C4-2B (cell line): ENCODE data around the gene OPRD1.

Experiments
- H3K27ac ChIP-seq: fragments of 450-650 bp; 2 replicates; pipeline ENCODE4 v1.5.1; 2017
- ZFX ChIP-seq: fragments of 450-650 bp; IDR thresholded peaks from 2 replicates; pipeline ENCODE4 v1.6.1; 2017
- TF ChIP-seq, protein P1 (sequence below): fragments of 450-650 bp; conservative IDR thresholded peaks from 2 replicates; pipeline ENCODE4 v1.5.1; 2017; ENCODE audit warnings: mild to moderate bottlenecking

The OPRD1 gene

DNA sequence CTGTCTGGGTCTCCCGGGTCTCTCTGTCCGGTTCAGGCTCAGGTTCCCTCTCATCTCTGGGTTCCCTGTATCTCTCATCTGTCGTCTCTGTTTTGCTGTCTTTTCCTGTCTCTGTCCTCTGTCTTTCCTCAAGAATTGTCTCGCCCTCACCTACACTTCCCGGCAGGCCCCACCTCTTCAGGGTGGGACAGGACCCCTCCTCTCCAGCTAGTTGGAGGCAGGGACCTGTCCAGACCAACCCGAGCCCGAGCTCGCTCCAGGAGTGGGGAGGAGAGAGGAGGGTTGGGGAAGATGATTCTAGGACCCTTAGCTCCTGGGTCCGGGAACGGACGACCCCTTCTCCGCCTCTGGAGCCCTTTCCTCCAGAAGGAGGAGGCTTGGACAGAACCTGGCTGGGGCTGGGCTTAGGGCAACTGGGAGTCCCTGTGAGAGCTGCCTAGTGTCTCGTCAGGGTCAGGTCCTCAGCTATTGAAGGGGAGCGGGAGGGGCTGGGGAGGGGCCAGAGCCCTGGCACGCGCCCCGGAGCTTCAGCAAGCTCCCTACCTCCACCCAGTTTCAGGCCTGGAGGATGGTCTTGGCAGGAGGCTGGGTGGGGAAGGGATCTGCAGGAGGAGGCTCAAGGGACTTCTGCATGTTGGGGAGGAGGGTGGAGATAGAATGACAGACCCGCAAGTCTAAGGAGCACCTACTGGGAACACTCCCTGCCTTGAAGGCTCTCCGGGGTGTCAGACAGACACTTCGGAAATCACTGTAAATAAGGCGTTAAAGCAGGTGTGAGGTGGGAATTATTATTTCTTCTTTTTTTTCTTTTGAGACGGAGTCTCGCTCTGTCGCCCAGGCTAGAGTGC is 76.1 kb downstream of the OPRD1 start:
- TF ChIP-seq, protein P1, sequence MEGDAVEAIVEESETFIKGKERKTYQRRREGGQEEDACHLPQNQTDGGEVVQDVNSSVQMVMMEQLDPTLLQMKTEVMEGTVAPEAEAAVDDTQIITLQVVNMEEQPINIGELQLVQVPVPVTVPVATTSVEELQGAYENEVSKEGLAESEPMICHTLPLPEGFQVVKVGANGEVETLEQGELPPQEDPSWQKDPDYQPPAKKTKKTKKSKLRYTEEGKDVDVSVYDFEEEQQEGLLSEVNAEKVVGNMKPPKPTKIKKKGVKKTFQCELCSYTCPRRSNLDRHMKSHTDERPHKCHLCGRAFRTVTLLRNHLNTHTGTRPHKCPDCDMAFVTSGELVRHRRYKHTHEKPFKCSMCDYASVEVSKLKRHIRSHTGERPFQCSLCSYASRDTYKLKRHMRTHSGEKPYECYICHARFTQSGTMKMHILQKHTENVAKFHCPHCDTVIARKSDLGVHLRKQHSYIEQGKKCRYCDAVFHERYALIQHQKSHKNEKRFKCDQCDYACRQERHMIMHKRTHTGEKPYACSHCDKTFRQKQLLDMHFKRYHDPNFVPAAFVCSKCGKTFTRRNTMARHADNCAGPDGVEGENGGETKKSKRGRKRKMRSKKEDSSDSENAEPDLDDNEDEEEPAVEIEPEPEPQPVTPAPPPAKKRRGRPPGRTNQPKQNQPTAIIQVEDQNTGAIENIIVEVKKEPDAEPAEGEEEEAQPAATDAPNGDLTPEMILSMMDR, result no peak
- no peak for TF ChIP-seq ZFX
- peak overlapping the region; percentile 74 for H3K27ac ChIP-seq

DNA sequence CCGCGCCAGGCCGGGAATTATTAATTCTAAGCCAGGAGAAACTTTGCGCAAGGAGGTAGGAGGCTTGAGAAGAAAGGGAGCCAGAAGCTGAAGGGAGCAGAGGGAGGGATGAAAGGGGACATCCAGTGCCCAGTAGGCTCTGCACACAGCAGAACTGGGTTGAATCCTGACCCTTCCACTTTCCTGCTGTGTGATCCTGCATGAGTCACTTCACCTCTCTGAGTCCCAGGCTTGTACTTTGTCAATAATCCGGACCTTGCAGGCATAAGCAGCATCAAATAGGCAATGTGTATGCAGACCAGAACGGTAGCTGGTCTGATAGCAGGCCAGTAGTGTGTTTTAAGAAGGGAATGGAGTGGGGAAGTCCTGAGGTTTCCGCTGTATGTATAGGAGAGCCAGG is 76.9 kb downstream of the OPRD1 start:
- no peak for TF ChIP-seq ZFX
- TF ChIP-seq, protein P1, result no peak
- H3K27ac ChIP-seq, result no peak overlapping the region

DNA sequence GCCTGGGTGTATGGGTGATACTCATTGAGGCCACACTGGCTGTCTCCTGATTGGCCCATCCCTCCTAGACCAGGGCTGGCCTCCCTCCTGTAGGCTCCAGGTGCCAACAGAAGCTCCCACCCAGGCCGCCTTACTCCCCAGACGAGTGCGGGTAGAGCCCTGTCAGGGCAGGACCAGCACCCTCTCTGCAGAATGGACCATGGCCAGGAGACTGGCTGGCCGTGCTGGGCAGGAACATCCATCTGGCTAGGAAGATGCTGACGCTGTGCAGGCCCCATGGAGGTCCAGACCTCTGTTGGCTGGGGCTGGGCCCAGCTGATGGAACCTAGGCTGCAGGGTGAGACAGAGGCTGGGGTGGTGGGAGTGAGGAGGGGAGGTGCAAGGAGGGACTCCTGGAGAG is 77.4 kb downstream of the OPRD1 start:
- TF ChIP-seq, protein P1, result no peak
- no peak for TF ChIP-seq ZFX
- no peak overlapping the region for H3K27ac ChIP-seq

DNA sequence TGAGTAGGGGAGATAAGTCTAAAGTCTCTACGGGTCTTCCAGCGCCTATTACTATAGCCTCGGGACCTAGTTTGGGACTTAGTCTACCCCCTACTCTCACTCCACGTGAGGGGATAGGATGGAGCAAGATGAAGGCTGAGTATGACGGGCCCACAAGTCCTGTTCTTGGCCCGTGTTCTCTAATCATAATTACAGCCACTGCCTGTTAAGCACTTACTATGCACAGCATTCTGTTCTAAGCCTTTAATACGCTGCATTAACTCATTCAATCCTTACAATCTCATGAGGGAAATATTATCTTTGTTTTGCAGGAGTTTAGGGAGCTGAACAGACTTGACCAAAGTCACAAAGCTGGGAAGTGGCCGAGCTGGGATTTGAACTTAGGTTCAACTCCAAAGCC is 78.5 kb downstream of the OPRD1 start:
- no peak overlapping the region for H3K27ac ChIP-seq
- TF ChIP-seq, protein P1, result no peak
- TF ChIP-seq ZFX, result no peak

DNA sequence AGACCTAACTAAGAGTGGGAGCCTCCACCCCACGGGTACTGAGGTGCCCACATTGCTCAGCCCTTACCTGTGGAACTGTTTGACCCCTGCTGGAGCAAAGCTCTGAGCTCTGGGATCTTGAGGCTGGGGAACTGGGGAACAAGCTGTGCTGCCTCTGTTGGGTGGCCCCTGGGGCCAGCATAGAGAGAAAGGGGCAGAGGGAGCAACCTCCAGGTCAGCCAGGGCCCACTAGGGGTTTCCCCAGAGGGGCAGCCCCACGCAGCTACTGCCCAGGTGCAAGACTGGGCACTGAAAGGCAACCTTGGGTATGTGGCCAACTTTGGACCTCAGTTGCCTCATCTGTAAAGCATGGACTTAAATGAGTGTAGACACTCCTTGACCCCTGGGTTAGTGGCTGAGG is 78.9 kb downstream of the OPRD1 start:
- no peak overlapping the region for H3K27ac ChIP-seq

DNA sequence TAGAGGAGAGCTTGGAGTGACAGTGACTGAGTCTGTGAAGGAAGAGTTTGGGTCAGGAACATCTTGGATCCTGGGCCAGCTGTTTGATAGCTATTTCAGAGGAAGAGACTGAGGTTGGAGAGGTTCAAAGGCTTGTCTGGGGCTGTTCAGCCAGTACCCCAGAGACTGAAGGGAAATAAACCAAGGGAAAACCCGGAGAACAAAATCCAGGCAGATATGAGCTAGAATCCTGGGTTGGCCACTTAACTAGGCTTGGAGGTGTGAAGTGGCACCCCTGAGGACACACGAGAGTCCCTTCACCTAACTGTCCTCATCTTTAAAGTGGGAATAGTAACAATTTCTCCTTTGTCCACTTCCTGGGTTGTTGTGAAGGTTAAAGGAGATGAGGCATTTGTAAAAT is 79.3 kb downstream of the OPRD1 start:
- no peak for TF ChIP-seq ZFX
- TF ChIP-seq, protein P1, result no peak
- no peak overlapping the region for H3K27ac ChIP-seq

More for the DNA sequence above, 78.9 kb downstream of the OPRD1 start:
- TF ChIP-seq, protein P1, result no peak
- TF ChIP-seq ZFX, result no peak

DNA sequence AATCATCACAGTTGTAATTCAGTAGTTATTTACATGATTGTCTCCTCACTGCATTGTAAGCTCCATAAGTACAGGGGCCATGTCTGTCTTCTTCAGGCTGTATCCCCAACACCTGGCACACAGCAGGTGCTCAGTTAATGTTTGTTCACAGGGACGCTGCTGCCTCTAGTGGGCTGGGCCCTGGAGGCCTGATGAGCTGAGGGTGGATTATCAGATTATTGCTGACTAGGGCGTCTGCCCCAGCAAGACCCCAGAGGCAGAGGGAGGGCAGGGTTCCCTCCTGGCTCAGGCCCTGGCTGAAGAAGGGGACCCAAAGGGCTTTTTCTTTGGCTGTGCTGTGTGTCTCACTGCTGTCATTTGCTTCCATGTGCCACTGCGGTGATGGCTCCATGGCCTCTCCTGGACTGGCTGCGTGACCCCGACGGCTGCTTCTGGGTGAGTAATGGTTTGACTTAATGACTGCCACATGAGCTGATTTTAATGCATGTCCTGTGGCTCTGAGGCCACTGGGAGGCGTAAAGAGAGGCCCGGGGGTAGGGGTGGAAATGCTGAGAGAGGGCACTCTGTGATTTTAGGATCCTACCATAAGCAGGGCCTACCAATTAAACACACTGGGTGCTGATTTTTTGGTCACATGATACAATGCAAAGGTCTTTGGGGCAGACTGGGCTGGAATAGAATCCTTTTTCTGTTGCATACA is 81.6 kb downstream of the OPRD1 start:
- no peak overlapping the region for H3K27ac ChIP-seq
- no peak for TF ChIP-seq ZFX
